Tibial artery (tissue), 4 donors: ENCODE results near the gene GNG7.

Experiments
- DNase-seq, 2 donors: peaks; one replicate each; pipeline ENCODE4 v3.0.0-alpha.2; 2019
- H3K27ac ChIP-seq, 2 donors: fragments of 200-600 bp; sonication (generic) in 1 of 2; 1 replicate in 1 of 2; 2 replicates in 1 of 2; pipeline ENCODE4 v1.5.1; 2018 to 2019; ENCODE audit warnings: mild to moderate bottlenecking in 1 of 2
- H3K27me3 ChIP-seq, 2 donors: fragments of 200-600 bp; sonication (generic) in 1 of 2; one replicate each; pipeline versions ENCODE4 v1.5.1 to v1.6.0; 2016 to 2019
- H3K36me3 ChIP-seq, 3 donors: fragments of 200-600 bp; sonication (generic) in 2 of 3; one replicate each; pipeline ENCODE4 v1.5.1; 2016 to 2019; ENCODE audit warnings: mild to moderate bottlenecking in 2 of 3
- H3K4me1 ChIP-seq, 4 donors: fragments of 200-600 bp; sonication (generic) in 2 of 4; 1 replicate in 3 of 4; 2 replicates in 1 of 4; pipeline ENCODE4 v1.5.1; 2016 to 2019
- H3K4me3 ChIP-seq, 2 donors: fragments of 200-600 bp; sonication (generic) in 1 of 2; 1 replicate in 1 of 2; 2 replicates in 1 of 2; pipeline ENCODE4 v1.5.1; 2018 to 2019; ENCODE audit warnings: mild to moderate bottlenecking in 2 of 2
- H3K9me3 ChIP-seq, 3 donors: fragments of 200-600 bp; sonication (generic) in 1 of 3; one replicate each; pipeline ENCODE4 v1.5.1; 2016 to 2019
- CTCF ChIP-seq, 2 experiments: fragments of 200-600 bp in 1 of 2; fragments of 450-650 bp in 1 of 2; IDR thresholded peaks; one replicate each; pipeline ENCODE4 v1.5.1; 2017 to 2019; ENCODE audit warnings: antibody characterized with exemption in 2 of 2, mild to moderate bottlenecking in 1 of 2, moderate library complexity in 1 of 2
- intact Hi-C: fragments of 100-400 bp; cut with DNase I; formaldehyde crosslinking; loops from one replicate; pipeline ENCODE4 v1.15.0; 2023; ENCODE audit warnings: low total_unique reads

The GNG7 gene

GRCh38 chr19:2701361-2702169, 929 bp downstream of the GNG7 start:
- intact Hi-C loops: no loop called here
- Histone ChIP-seq H3K27me3 (peaks cover 0 to 44% of the 10 kb centered on the region in 2 donors), H3K9me3 (no peaks in the 10 kb centered on the region), H3K4me3 (peak overlapping the region; percentile 47 to 55), H3K27ac (no peak overlapping the region), H3K36me3 (no peaks in the 10 kb centered on the region), H3K4me1 (peaks cover 0 to 16% (median 8%) of the 10 kb centered on the region in 4 donors)
- TF ChIP-seq CTCF (IDR thresholded peaks at IDR 0.05): no peak
- no peak for DNase-seq

GRCh38 chr19:2700660-2701360, 1.7 kb downstream of the GNG7 start:
- Histone ChIP-seq H3K4me1 (peaks cover 0 to 16% (median 8%) of the 10 kb centered on the region in 4 donors), H3K4me3 (no peak overlapping the region), H3K27me3 (peaks cover 0 to 36% of the 10 kb centered on the region in 2 donors), H3K36me3 (no peaks in the 10 kb centered on the region), H3K27ac (no peak overlapping the region), H3K9me3 (no peaks in the 10 kb centered on the region)
- TF ChIP-seq CTCF (IDR thresholded peaks at IDR 0.05): no peak
- DNase-seq: no peak
- intact Hi-C loops: no loop called here

- no peaks in the 10 kb centered on the region for H3K9me3 ChIP-seq
- intact Hi-C loops: no loop called here
- H3K4me1 ChIP-seq: peaks cover 0 to 16% (median 8%) of the 10 kb centered on the region in 4 donors
- no peaks in the 10 kb centered on the region for H3K36me3 ChIP-seq
- peaks cover 0 to 36% of the 10 kb centered on the region in 2 donors for H3K27me3 ChIP-seq
- H3K27ac ChIP-seq: no peak overlapping the region
- H3K4me3 ChIP-seq: no peak overlapping the region
- DNase-seq: no peak
- TF ChIP-seq CTCF (IDR thresholded peaks at IDR 0.05): no peak
These were observed 2.9 kb downstream of the GNG7 start for GRCh38 chr19:2699413-2700140.

GRCh38 chr19:2694196-2694595, 8.3 kb downstream of the GNG7 start:
- no peaks in the 10 kb centered on the region for H3K36me3 ChIP-seq
- H3K27me3 ChIP-seq: peaks cover 0 to 16% of the 10 kb centered on the region in 2 donors
- no peak for TF ChIP-seq CTCF (IDR thresholded peaks at IDR 0.05)
- no peak overlapping the region for H3K4me3 ChIP-seq
- intact Hi-C loops: no loop called here
- no peak overlapping the region for H3K27ac ChIP-seq
- H3K4me1 ChIP-seq: no peaks in the 10 kb centered on the region
- DNase-seq: no peak
- no peaks in the 10 kb centered on the region for H3K9me3 ChIP-seq

GRCh38 chr19:2693492-2694160, 8.9 kb downstream of the GNG7 start:
- no peak overlapping the region for H3K27ac ChIP-seq
- H3K9me3 ChIP-seq: no peaks in the 10 kb centered on the region
- no peaks in the 10 kb centered on the region for H3K4me1 ChIP-seq
- peaks cover 0 to 16% of the 10 kb centered on the region in 2 donors for H3K27me3 ChIP-seq
- H3K36me3 ChIP-seq: no peaks in the 10 kb centered on the region
- no peak for TF ChIP-seq CTCF (IDR thresholded peaks at IDR 0.05)
- no peak overlapping the region for H3K4me3 ChIP-seq
- DNase-seq: no peak
- intact Hi-C loops: no loop called here
